WTC11 (cell line): ENCODE results near the gene MSI2. TPM values are rescaled to one million over a fixed set of nuclear protein-coding genes. Genes with fewer than 3 reads are reported as not detected.
A peak's percentile ranks its signal among the peaks of the same experiment; 100 is the strongest.

Experiments
- ATAC-seq: fragments of 200-7000 bp; cut with Tn5 transposase; 2 replicates; pipeline ENCODE4 v1.10.0; 2021; ENCODE audit warnings: mild to moderate bottlenecking, moderate library complexity
- CTCF ChIA-PET: fragments of 300-600 bp; sonication (Branson Sonifier 250); formaldehyde crosslinking; loops from one replicate; lab custom pipeline; 2021; ENCODE audit warnings: antibody characterized with exemption; lab: Charles Lee
- POLR2A ChIA-PET: fragments of 350-600 bp; sonication (Branson Sonifier 250); formaldehyde crosslinking; loops from one replicate; lab custom pipeline; 2021; ENCODE audit warnings: antibody characterized with exemption; lab: Charles Lee
- DNase-seq: peaks from one replicate; pipeline ENCODE4 v3.0.0; 2021; ENCODE audit warnings: low spot score
- H3K27ac Mint-ChIP-seq: 2 replicates; pipeline ENCODE4 v1.8.0; 2021; ENCODE audit warnings: mixed read lengths
- H3K27me3 Mint-ChIP-seq: 2 replicates; pipeline ENCODE4 v1.8.0; 2021; ENCODE audit warnings: low read depth, mild to moderate bottlenecking, moderate library complexity, mixed read lengths
- H3K36me3 Mint-ChIP-seq: 2 replicates; pipeline ENCODE4 v1.8.0; 2021; ENCODE audit warnings: mixed read lengths
- H3K4me1 Mint-ChIP-seq: 2 replicates; pipeline ENCODE4 v1.8.0; 2022; ENCODE audit warnings: mixed read lengths
- H3K4me3 Mint-ChIP-seq: 2 replicates; pipeline ENCODE4 v1.8.0; 2021; ENCODE audit warnings: mild to moderate bottlenecking, moderate library complexity, mixed read lengths
- H3K9me3 Mint-ChIP-seq: 2 replicates; pipeline ENCODE4 v1.8.0; 2021; ENCODE audit warnings: mixed read lengths
- ATF1 ChIP-seq: sonication (generic); formaldehyde crosslinking; IDR thresholded peaks from 2 replicates; pipeline ENCODE4 v1.8.1; 2023; ENCODE audit warnings: mild to moderate bottlenecking, moderate library complexity, missing genetic modification reagents
- CREM ChIP-seq: sonication (generic); formaldehyde crosslinking; IDR thresholded peaks from 2 replicates; pipeline ENCODE4 v1.8.1; 2022; ENCODE audit warnings: mild to moderate bottlenecking, missing genetic modification reagents, moderate library complexity
- EMX1 ChIP-seq: fragments of 250-450 bp; sonication (Bioruptor Pico); IDR thresholded peaks from 2 replicates; pipeline ENCODE4 v1.8.0; 2021; ENCODE audit warnings: mild to moderate bottlenecking
- FOXP1 ChIP-seq: sonication (generic); formaldehyde crosslinking; IDR thresholded peaks from 2 replicates; pipeline ENCODE4 v1.8.0; 2022; ENCODE audit warnings: missing genetic modification reagents, mild to moderate bottlenecking, moderate library complexity, borderline replicate concordance
- GRHL2 ChIP-seq: fragments of 250-450 bp; sonication (Bioruptor Pico); IDR thresholded peaks from 2 replicates; pipeline ENCODE4 v1.8.0; 2022; ENCODE audit warnings: mild to moderate bottlenecking, moderate library complexity; ENCODE audit not compliant: insufficient replicate concordance, severe bottlenecking
- JUN ChIP-seq: sonication (generic); formaldehyde crosslinking; IDR thresholded peaks from 2 replicates; pipeline ENCODE4 v1.8.0; 2023; ENCODE audit warnings: mild to moderate bottlenecking, missing genetic modification reagents
- NR2C2 ChIP-seq: sonication (generic); formaldehyde crosslinking; IDR thresholded peaks from 2 replicates; pipeline ENCODE4 v1.8.0; 2022; ENCODE audit warnings: mild to moderate bottlenecking, missing genetic modification reagents
- RORB ChIP-seq: fragments of 250-450 bp; sonication (Bioruptor Pico); IDR thresholded peaks from 2 replicates; pipeline ENCODE4 v1.9.0; 2021; ENCODE audit warnings: mild to moderate bottlenecking
- TEAD1 ChIP-seq: sonication (generic); formaldehyde crosslinking; IDR thresholded peaks from 2 replicates; pipeline ENCODE4 v1.8.0; 2022; ENCODE audit warnings: mild to moderate bottlenecking, missing genetic modification reagents
- ZNF121 ChIP-seq: sonication (generic); formaldehyde crosslinking; IDR thresholded peaks from 2 replicates; pipeline ENCODE4 v1.8.0; 2023; ENCODE audit warnings: missing genetic modification reagents
- ZNF263 ChIP-seq: sonication (generic); formaldehyde crosslinking; IDR thresholded peaks from 2 replicates; pipeline ENCODE4 v1.8.1; 2022; ENCODE audit warnings: low read depth, mild to moderate bottlenecking, moderate library complexity, missing genetic modification reagents
- ZNF317 ChIP-seq: sonication (generic); formaldehyde crosslinking; IDR thresholded peaks from 2 replicates; pipeline ENCODE4 v1.8.1; 2023; ENCODE audit warnings: low read depth, mild to moderate bottlenecking, moderate library complexity, missing genetic modification reagents, borderline replicate concordance
- total RNA-seq: library from RNA; stranded (reverse); gene quantifications from 3 replicates; pipeline ENCODE4 v1.2.3, GENCODE V29; 2021
- TF ChIP-seq, protein P1 (sequence below): sonication (generic); formaldehyde crosslinking; IDR thresholded peaks from 2 replicates; pipeline ENCODE4 v1.8.1; 2023; ENCODE audit warnings: mild to moderate bottlenecking, missing genetic modification reagents
- TF ChIP-seq, protein P2 (sequence below): sonication (generic); formaldehyde crosslinking; IDR thresholded peaks from 2 replicates; pipeline ENCODE4 v1.8.1; 2022; ENCODE audit warnings: mild to moderate bottlenecking, missing genetic modification reagents, moderate library complexity, borderline replicate concordance
- TF ChIP-seq, protein P3 (sequence below): fragments of 250-450 bp; sonication (Bioruptor Pico); IDR thresholded peaks from 2 replicates; pipeline ENCODE4 v2.1.2; 2022; ENCODE audit warnings: mild to moderate bottlenecking, moderate library complexity
- TF ChIP-seq, protein P4 (sequence below): sonication (generic); formaldehyde crosslinking; IDR thresholded peaks from 2 replicates; pipeline ENCODE4 v1.8.0; 2022; ENCODE audit warnings: mild to moderate bottlenecking, missing genetic modification reagents
- TF ChIP-seq, protein P5 (sequence below): fragments of 250-450 bp; sonication (Bioruptor Pico); IDR thresholded peaks from 2 replicates; pipeline ENCODE4 v1.8.0; 2021; ENCODE audit warnings: mild to moderate bottlenecking
- TF ChIP-seq, protein P6 (sequence below): sonication (generic); formaldehyde crosslinking; IDR thresholded peaks from 2 replicates; pipeline ENCODE4 v1.8.0; 2022; ENCODE audit warnings: mild to moderate bottlenecking, missing genetic modification reagents
- TF ChIP-seq, protein P7 (sequence below): sonication (generic); formaldehyde crosslinking; IDR thresholded peaks from 2 replicates; pipeline ENCODE4 v1.8.0; 2022; ENCODE audit warnings: mild to moderate bottlenecking, missing genetic modification reagents
- TF ChIP-seq, protein P8 (sequence below): fragments of 250-450 bp; sonication (Bioruptor Pico); IDR thresholded peaks from 2 replicates; pipeline ENCODE4 v1.9.0; 2021; ENCODE audit warnings: mild to moderate bottlenecking

MSI2 gene
- total RNA-seq, 1 experiment from 2014 or later = 82.1 TPM

DNA sequence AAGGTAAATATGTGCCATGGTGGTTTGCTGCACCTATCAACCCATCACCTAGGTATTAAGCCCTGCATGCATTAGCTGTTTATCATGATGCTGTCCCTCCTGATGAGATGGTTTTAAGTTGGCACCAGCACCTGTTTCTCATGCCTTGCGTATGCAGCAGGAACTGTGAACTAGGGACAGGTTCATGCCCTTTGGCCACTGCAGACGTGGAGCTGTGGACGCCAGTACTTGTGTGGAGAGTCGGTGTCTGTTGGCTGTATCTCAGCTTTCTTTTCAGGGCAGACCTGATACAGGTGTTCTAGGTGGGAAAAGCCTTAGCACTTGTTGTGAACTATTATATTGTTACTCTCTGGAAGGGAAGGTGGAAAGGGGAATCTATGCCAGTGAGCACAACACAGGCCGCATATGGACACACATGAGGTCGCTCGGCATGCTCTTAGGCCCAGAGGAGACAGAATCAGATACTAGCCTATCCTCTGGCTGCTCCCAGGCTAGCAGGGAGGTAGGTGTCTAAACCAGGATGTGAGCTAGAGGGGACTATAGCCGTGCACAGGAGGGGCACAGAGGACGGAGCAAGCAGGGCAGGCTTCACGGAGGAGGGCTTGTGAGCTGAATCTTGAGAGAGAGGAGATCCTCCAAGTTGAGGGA, 22.5 kb downstream of the MSI2 start (continued):
- TF ChIP-seq, protein P1, sequence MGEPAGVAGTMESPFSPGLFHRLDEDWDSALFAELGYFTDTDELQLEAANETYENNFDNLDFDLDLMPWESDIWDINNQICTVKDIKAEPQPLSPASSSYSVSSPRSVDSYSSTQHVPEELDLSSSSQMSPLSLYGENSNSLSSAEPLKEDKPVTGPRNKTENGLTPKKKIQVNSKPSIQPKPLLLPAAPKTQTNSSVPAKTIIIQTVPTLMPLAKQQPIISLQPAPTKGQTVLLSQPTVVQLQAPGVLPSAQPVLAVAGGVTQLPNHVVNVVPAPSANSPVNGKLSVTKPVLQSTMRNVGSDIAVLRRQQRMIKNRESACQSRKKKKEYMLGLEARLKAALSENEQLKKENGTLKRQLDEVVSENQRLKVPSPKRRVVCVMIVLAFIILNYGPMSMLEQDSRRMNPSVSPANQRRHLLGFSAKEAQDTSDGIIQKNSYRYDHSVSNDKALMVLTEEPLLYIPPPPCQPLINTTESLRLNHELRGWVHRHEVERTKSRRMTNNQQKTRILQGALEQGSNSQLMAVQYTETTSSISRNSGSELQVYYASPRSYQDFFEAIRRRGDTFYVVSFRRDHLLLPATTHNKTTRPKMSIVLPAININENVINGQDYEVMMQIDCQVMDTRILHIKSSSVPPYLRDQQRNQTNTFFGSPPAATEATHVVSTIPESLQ (CRISPR knock-in tag) = no peak
- TF ChIP-seq, protein P2, sequence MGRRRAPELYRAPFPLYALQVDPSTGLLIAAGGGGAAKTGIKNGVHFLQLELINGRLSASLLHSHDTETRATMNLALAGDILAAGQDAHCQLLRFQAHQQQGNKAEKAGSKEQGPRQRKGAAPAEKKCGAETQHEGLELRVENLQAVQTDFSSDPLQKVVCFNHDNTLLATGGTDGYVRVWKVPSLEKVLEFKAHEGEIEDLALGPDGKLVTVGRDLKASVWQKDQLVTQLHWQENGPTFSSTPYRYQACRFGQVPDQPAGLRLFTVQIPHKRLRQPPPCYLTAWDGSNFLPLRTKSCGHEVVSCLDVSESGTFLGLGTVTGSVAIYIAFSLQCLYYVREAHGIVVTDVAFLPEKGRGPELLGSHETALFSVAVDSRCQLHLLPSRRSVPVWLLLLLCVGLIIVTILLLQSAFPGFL (CRISPR knock-in tag) = no peak
- TF ChIP-seq, protein P3, sequence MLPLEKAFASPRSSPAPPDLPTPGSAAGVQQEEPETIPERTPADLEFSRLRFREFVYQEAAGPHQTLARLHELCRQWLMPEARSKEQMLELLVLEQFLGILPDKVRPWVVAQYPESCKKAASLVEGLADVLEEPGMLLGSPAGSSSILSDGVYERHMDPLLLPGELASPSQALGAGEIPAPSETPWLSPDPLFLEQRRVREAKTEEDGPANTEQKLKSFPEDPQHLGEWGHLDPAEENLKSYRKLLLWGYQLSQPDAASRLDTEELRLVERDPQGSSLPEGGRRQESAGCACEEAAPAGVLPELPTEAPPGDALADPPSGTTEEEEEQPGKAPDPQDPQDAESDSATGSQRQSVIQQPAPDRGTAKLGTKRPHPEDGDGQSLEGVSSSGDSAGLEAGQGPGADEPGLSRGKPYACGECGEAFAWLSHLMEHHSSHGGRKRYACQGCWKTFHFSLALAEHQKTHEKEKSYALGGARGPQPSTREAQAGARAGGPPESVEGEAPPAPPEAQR = no peak
- TF ChIP-seq, protein P4, sequence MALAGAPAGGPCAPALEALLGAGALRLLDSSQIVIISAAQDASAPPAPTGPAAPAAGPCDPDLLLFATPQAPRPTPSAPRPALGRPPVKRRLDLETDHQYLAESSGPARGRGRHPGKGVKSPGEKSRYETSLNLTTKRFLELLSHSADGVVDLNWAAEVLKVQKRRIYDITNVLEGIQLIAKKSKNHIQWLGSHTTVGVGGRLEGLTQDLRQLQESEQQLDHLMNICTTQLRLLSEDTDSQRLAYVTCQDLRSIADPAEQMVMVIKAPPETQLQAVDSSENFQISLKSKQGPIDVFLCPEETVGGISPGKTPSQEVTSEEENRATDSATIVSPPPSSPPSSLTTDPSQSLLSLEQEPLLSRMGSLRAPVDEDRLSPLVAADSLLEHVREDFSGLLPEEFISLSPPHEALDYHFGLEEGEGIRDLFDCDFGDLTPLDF = no peak
- TF ChIP-seq EMX1 = no peak
- TF ChIP-seq, protein P5, sequence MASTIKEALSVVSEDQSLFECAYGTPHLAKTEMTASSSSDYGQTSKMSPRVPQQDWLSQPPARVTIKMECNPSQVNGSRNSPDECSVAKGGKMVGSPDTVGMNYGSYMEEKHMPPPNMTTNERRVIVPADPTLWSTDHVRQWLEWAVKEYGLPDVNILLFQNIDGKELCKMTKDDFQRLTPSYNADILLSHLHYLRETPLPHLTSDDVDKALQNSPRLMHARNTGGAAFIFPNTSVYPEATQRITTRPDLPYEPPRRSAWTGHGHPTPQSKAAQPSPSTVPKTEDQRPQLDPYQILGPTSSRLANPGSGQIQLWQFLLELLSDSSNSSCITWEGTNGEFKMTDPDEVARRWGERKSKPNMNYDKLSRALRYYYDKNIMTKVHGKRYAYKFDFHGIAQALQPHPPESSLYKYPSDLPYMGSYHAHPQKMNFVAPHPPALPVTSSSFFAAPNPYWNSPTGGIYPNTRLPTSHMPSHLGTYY = no peak

DNA sequence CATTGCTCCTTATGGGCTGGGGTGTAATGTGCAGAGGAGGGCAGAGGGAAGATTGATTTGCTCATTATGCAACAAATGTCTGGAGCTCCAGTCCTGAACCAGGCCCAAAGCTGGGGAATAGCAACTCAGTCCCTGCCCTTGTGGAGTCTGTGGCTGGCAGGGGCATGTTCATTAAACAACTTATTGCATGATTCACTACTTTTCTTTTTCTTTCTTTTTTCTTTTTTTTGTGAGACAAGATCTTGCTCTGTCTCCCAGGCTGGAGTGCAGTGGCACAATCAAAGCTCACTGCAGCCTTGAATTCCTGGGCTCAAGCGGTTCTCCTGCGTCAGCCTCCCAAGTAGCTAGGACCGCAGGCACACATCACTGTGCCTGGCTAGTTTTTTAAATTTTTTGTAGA, 23.1 kb downstream of the MSI2 start:
- Mint-ChIP-seq H3K4me3 (no peak overlapping the region), H3K36me3 (peaks cover 14% of the 10 kb centered on the region), H3K27me3 (no peaks in the 10 kb centered on the region), H3K27ac (no peak overlapping the region), H3K4me1 (peaks cover 40% of the 10 kb centered on the region), H3K9me3 (no peaks in the 10 kb centered on the region)
- ATAC-seq = no peak
- CTCF ChIA-PET = interaction anchor here (2.1 kb wide), 1 partner anchor 36 kb away, joined by 11 read pairs; no protein-coding TSS in a partner anchor
- POLR2A ChIA-PET = no interaction called here
- DNase-seq = no peak
- TF ChIP-seq FOXP1 (no peak), TEAD1 (no peak), ZNF121 (CRISPR knock-in tag) (no peak), RORB (no peak), GRHL2 (CRISPR knock-in tag) (no peak), ZNF317 (no peak), JUN (no peak)
- TF ChIP-seq, protein P6, sequence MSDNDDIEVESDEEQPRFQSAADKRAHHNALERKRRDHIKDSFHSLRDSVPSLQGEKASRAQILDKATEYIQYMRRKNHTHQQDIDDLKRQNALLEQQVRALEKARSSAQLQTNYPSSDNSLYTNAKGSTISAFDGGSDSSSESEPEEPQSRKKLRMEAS (CRISPR knock-in tag) = no peak
- TF ChIP-seq, protein P7, sequence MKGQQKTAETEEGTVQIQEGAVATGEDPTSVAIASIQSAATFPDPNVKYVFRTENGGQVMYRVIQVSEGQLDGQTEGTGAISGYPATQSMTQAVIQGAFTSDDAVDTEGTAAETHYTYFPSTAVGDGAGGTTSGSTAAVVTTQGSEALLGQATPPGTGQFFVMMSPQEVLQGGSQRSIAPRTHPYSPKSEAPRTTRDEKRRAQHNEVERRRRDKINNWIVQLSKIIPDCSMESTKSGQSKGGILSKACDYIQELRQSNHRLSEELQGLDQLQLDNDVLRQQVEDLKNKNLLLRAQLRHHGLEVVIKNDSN (CRISPR knock-in tag) = no peak

DNA sequence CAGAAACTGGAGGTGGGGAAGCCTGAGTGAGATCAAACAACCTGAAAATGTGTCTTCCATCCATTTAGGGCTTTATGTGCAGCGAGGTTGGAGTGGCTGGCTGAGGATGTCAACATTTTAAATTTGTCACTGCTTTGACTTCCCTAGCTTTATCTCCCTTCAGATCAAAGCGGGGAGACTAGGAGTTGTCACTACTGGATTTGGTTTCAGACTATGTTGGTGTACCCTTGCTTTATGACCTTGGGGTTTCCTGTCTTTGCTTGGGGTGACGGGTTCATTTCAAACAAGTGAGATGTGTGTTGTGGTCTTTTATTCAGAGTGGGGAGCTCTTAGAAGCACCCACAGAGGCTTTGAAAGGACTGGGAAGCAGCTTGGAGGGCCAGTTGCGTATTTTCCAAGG, 25.6 kb downstream of the MSI2 start:
- CTCF ChIA-PET = interaction anchor here (1.0 kb wide), 1 partner anchor 158 kb away, joined by 3 read pairs; no protein-coding TSS in a partner anchor
- Mint-ChIP-seq H3K27ac (peak overlapping the region; percentile 50), H3K36me3 (peaks cover 11% of the 10 kb centered on the region), H3K9me3 (no peaks in the 10 kb centered on the region), H3K4me3 (no peak overlapping the region), H3K27me3 (no peaks in the 10 kb centered on the region), H3K4me1 (peaks cover 65% of the 10 kb centered on the region)
- ATAC-seq (no peak), DNase-seq (no peak)
- POLR2A ChIA-PET = no interaction called here
- TF ChIP-seq NR2C2 (no peak), ZNF263 (CRISPR knock-in tag) (no peak), CREM (no peak), ATF1 (CRISPR knock-in tag) (no peak)
- TF ChIP-seq, protein P8, sequence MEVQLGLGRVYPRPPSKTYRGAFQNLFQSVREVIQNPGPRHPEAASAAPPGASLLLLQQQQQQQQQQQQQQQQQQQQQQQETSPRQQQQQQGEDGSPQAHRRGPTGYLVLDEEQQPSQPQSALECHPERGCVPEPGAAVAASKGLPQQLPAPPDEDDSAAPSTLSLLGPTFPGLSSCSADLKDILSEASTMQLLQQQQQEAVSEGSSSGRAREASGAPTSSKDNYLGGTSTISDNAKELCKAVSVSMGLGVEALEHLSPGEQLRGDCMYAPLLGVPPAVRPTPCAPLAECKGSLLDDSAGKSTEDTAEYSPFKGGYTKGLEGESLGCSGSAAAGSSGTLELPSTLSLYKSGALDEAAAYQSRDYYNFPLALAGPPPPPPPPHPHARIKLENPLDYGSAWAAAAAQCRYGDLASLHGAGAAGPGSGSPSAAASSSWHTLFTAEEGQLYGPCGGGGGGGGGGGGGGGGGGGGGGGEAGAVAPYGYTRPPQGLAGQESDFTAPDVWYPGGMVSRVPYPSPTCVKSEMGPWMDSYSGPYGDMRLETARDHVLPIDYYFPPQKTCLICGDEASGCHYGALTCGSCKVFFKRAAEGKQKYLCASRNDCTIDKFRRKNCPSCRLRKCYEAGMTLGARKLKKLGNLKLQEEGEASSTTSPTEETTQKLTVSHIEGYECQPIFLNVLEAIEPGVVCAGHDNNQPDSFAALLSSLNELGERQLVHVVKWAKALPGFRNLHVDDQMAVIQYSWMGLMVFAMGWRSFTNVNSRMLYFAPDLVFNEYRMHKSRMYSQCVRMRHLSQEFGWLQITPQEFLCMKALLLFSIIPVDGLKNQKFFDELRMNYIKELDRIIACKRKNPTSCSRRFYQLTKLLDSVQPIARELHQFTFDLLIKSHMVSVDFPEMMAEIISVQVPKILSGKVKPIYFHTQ = no peak
- TF ChIP-seq, protein P1 (CRISPR knock-in tag) = no peak
